ENCODE measurements around the gene RALGPS1. TPM values are rescaled to one million over a fixed set of nuclear protein-coding genes. Genes with fewer than 3 reads are reported as not detected.

RALGPS1 gene
- total and polyA plus RNA-seq, 2 donors (not counting 1 experiment from before 2014, with no cell fraction given): 2.0 to 5.9 TPM

DNA sequence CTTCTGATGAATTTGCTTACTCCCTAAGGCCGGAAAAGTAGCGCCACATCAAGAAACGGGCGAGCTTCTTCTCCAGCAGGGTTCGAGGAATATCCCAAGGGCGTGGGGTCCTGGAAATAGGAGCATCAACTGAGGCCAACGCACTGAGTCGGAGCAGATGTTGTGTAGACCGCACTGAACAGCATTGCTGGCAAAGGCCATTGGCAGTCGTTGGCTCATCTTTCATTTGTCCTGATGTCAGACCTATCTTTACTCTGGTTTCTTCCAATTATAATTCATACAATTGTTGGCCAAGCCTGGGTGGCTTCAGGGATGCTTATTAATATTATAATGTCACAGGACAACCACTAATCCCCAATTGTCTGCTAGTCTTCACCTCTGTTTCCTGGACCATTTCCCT, 27.7 kb upstream of the RALGPS1 start:
- no peak for TF ChIP-seq EZH2 (IDR thresholded peaks at IDR 0.05; ENCODE audit: low read length, missing control alignments)
- TF ChIP-seq, protein P1, sequence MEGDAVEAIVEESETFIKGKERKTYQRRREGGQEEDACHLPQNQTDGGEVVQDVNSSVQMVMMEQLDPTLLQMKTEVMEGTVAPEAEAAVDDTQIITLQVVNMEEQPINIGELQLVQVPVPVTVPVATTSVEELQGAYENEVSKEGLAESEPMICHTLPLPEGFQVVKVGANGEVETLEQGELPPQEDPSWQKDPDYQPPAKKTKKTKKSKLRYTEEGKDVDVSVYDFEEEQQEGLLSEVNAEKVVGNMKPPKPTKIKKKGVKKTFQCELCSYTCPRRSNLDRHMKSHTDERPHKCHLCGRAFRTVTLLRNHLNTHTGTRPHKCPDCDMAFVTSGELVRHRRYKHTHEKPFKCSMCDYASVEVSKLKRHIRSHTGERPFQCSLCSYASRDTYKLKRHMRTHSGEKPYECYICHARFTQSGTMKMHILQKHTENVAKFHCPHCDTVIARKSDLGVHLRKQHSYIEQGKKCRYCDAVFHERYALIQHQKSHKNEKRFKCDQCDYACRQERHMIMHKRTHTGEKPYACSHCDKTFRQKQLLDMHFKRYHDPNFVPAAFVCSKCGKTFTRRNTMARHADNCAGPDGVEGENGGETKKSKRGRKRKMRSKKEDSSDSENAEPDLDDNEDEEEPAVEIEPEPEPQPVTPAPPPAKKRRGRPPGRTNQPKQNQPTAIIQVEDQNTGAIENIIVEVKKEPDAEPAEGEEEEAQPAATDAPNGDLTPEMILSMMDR (conservative IDR thresholded peaks at IDR 0.05 in 1 of 2, IDR thresholded peaks at IDR 0.05 in 1 of 2; ENCODE audit: low read depth in 1 of 2, low read length in 2 of 2): no peak
- DNase-seq (ENCODE audit: low read depth in 2 of 2): no peak
- peaks cover 2% of the 10 kb centered on the region for H3K79me2 ChIP-seq (ENCODE audit: control insufficient read depth, insufficient read depth, low read length)

DNA sequence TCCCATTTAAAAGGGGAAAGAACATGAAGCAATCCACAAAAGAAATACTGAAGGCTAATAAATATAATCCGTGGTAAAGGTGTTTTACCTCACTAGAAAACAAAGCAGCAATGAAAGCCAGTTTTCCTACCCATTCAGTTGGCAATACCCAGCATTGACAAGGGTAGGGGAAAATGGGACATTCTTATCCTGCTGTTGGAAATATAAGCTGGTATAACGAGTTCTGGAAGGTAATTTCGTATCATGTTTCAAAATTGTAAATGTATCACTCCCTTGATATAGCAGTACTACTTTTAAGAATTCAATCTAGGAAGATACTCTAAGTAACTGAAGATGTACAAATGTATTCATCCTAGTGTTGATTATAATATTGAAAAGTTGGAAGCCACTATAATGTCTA, 22.9 kb upstream of the RALGPS1 start:
- Histone ChIP-seq H3K9me3 (ENCODE audit: control insufficient read depth, insufficient read depth, low read depth, low read length) (no peaks in the 10 kb centered on the region), H3K79me2 (ENCODE audit: control insufficient read depth, insufficient read depth, low read length) (no peaks in the 10 kb centered on the region), H3K27ac (ENCODE audit: insufficient read depth, low read length) (no peak overlapping the region), H3K27me3 (ENCODE audit: control insufficient read depth, insufficient read depth, low read length) (no peaks in the 10 kb centered on the region), H3K36me3 (ENCODE audit: control insufficient read depth, insufficient read depth, low read length) (no peaks in the 10 kb centered on the region), H3K4me3 (replicated peaks in 1 of 4; ENCODE audit: control extremely low read depth in 1 of 4, insufficient read depth in 1 of 4, low read depth in 3 of 4, low read length in 4 of 4) (no peak overlapping the region), H2AFZ (ENCODE audit: low read length) (no peak overlapping the region), H3K9ac (ENCODE audit: insufficient read depth, low read length) (no peak overlapping the region), H4K20me1 (ENCODE audit: control insufficient read depth, extremely low read depth, insufficient read depth, low read length) (no peaks in the 10 kb centered on the region), H3K4me2 (ENCODE audit: extremely low read depth, insufficient read depth, low read length) (no peak overlapping the region), H3K4me1 (ENCODE audit: control insufficient read depth, extremely low read depth, insufficient read depth, low read length) (no peaks in the 10 kb centered on the region)
- DNase-seq (ENCODE audit: low read depth in 2 of 2): no peak
- no peak for TF ChIP-seq EZH2 (IDR thresholded peaks at IDR 0.05; ENCODE audit: low read length, missing control alignments)
- TF ChIP-seq, protein P1 (conservative IDR thresholded peaks at IDR 0.05 in 1 of 2, IDR thresholded peaks at IDR 0.05 in 1 of 2; ENCODE audit: low read depth in 1 of 2, low read length in 2 of 2): no peak

More for the DNA sequence above, 27.7 kb upstream of the RALGPS1 start:
- Histone ChIP-seq H3K4me1 (ENCODE audit: control insufficient read depth, extremely low read depth, insufficient read depth, low read length) (no peaks in the 10 kb centered on the region), H3K4me2 (ENCODE audit: extremely low read depth, insufficient read depth, low read length) (no peak overlapping the region), H3K9me3 (ENCODE audit: control insufficient read depth, insufficient read depth, low read depth, low read length) (no peaks in the 10 kb centered on the region), H3K36me3 (ENCODE audit: control insufficient read depth, insufficient read depth, low read length) (peaks cover 6% of the 10 kb centered on the region), H4K20me1 (ENCODE audit: control insufficient read depth, extremely low read depth, insufficient read depth, low read length) (no peaks in the 10 kb centered on the region), H2AFZ (ENCODE audit: low read length) (no peak overlapping the region), H3K27ac (ENCODE audit: insufficient read depth, low read length) (no peak overlapping the region), H3K27me3 (ENCODE audit: control insufficient read depth, insufficient read depth, low read length) (no peaks in the 10 kb centered on the region), H3K9ac (ENCODE audit: insufficient read depth, low read length) (no peak overlapping the region), H3K4me3 (replicated peaks in 1 of 4; ENCODE audit: control extremely low read depth in 1 of 4, insufficient read depth in 1 of 4, low read depth in 3 of 4, low read length in 4 of 4) (no peak overlapping the region)

DNA sequence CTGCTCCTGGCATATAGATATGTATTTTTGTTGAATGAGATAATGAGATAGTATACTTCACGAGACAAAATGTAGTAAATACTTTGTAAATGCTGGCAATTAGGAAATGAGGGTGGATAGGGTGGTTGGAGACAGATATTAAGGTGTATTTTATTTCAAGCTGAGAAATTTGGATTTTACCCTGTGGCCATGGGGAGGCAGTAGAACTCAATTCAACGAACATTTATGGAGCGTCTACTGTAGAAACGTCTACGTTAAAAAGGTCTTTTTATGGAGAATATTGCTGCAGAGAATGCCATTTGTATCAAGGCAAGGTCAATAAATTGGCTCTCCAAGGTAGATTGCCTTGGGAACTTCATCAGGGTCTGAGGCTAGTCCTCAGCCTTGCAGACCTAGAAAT, 21.5 kb upstream of the RALGPS1 start:
- peak in 1 of 2 donors; percentile 21 for DNase-seq (ENCODE audit: low read depth in 2 of 2)
- TF ChIP-seq, protein P1 (conservative IDR thresholded peaks at IDR 0.05 in 1 of 2, IDR thresholded peaks at IDR 0.05 in 1 of 2; ENCODE audit: low read depth in 1 of 2, low read length in 2 of 2): peak; percentile 24 to 32
- no peak for TF ChIP-seq EZH2 (IDR thresholded peaks at IDR 0.05; ENCODE audit: low read length, missing control alignments)
- H3K4me3 ChIP-seq (replicated peaks in 1 of 4; ENCODE audit: control extremely low read depth in 1 of 4, insufficient read depth in 1 of 4, low read depth in 3 of 4, low read length in 4 of 4): no peak overlapping the region
- no peak overlapping the region for H3K9ac ChIP-seq (ENCODE audit: insufficient read depth, low read length)
- H3K27me3 ChIP-seq (ENCODE audit: control insufficient read depth, insufficient read depth, low read length): no peaks in the 10 kb centered on the region
- no peaks in the 10 kb centered on the region for H4K20me1 ChIP-seq (ENCODE audit: control insufficient read depth, extremely low read depth, insufficient read depth, low read length)
- H3K79me2 ChIP-seq (ENCODE audit: control insufficient read depth, insufficient read depth, low read length): no peaks in the 10 kb centered on the region
- no peak overlapping the region for H2AFZ ChIP-seq (ENCODE audit: low read length)
- H3K36me3 ChIP-seq (ENCODE audit: control insufficient read depth, insufficient read depth, low read length): no peaks in the 10 kb centered on the region
- no peak overlapping the region for H3K4me2 ChIP-seq (ENCODE audit: extremely low read depth, insufficient read depth, low read length)
- H3K4me1 ChIP-seq (ENCODE audit: control insufficient read depth, extremely low read depth, insufficient read depth, low read length): no peaks in the 10 kb centered on the region
- no peaks in the 10 kb centered on the region for H3K9me3 ChIP-seq (ENCODE audit: control insufficient read depth, insufficient read depth, low read depth, low read length)
- H3K27ac ChIP-seq (ENCODE audit: insufficient read depth, low read length): no peak overlapping the region

All from fibroblast of lung (primary cell).